GM06990 (cell line): ENCODE measurements around the gene RBM18.

ENCODE experiments used
- DNase-seq: peaks from one replicate; pipeline ENCODE4 v3.0.0-alpha.2; 2011; ENCODE audit not compliant: insufficient read length; ENCODE audit errors: extremely low read depth
- H3K27me3 ChIP-seq: replicated peaks from 2 replicates; pipeline ENCODE4 v1.6.0; 2011; ENCODE audit warnings: low read length; ENCODE audit not compliant: control insufficient read depth, insufficient read depth
- H3K36me3 ChIP-seq: 2 replicates; pipeline ENCODE4 v1.5.1; 2011; ENCODE audit warnings: low read length; ENCODE audit not compliant: control insufficient read depth, insufficient read depth
- H3K4me3 ChIP-seq: replicated peaks from 2 replicates; pipeline ENCODE4 v1.5.1; 2011; ENCODE audit warnings: low read depth, mild to moderate bottlenecking, control low read depth, low read length
- TF ChIP-seq, protein P1 (sequence below): IDR thresholded peaks from 2 replicates; pipeline ENCODE4 v1.5.1; 2011; ENCODE audit warnings: low read length, control low read depth, mild to moderate bottlenecking, inconsistent platforms; ENCODE audit not compliant: insufficient read depth, poor library complexity, severe bottlenecking

RBM18 gene

GRCh38 chr9:122302237-122303093, 37.8 kb upstream of the RBM18 start:
- Histone ChIP-seq H3K4me3 (no peak overlapping the region), H3K36me3 (peaks cover 22% of the 10 kb centered on the region), H3K27me3 (no peaks in the 10 kb centered on the region)
- DNase-seq: no peak
- TF ChIP-seq, protein P1, sequence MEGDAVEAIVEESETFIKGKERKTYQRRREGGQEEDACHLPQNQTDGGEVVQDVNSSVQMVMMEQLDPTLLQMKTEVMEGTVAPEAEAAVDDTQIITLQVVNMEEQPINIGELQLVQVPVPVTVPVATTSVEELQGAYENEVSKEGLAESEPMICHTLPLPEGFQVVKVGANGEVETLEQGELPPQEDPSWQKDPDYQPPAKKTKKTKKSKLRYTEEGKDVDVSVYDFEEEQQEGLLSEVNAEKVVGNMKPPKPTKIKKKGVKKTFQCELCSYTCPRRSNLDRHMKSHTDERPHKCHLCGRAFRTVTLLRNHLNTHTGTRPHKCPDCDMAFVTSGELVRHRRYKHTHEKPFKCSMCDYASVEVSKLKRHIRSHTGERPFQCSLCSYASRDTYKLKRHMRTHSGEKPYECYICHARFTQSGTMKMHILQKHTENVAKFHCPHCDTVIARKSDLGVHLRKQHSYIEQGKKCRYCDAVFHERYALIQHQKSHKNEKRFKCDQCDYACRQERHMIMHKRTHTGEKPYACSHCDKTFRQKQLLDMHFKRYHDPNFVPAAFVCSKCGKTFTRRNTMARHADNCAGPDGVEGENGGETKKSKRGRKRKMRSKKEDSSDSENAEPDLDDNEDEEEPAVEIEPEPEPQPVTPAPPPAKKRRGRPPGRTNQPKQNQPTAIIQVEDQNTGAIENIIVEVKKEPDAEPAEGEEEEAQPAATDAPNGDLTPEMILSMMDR: no peak

GRCh38 chr9:122297512-122297911, 32.9 kb upstream of the RBM18 start:
- TF ChIP-seq, protein P1: no peak
- Histone ChIP-seq H3K36me3 (peaks cover 12% of the 10 kb centered on the region), H3K27me3 (no peaks in the 10 kb centered on the region), H3K4me3 (no peak overlapping the region)
- no peak for DNase-seq

DNA sequence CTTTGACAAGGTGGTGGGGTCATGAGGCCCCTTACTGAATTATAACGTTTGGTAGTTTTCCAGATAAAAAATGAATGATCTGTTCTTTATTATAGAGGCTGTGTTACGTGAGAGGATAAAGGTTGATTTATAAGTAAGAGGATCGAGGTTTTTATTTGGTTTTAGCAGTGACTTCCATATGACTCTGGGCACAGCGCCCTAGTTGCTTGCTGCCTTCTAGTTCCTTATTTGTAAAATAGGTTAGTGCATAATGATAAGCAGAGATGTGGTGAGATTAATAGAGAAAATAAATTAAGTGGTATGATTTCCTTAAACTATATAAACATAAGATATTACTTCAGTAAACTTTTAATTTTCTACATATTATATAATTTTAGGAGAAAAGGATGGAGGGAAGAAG, 29.9 kb upstream of the RBM18 start:
- Histone ChIP-seq H3K36me3 (peaks cover 13% of the 10 kb centered on the region), H3K4me3 (no peak overlapping the region), H3K27me3 (no peaks in the 10 kb centered on the region)
- DNase-seq: no peak
- TF ChIP-seq, protein P1: no peak

GRCh38 chr9:122291458-122291857, 26.8 kb upstream of the RBM18 start:
- DNase-seq: no peak
- TF ChIP-seq, protein P1: no peak
- Histone ChIP-seq H3K36me3 (peaks cover 12% of the 10 kb centered on the region), H3K4me3 (no peak overlapping the region), H3K27me3 (no peaks in the 10 kb centered on the region)

DNA sequence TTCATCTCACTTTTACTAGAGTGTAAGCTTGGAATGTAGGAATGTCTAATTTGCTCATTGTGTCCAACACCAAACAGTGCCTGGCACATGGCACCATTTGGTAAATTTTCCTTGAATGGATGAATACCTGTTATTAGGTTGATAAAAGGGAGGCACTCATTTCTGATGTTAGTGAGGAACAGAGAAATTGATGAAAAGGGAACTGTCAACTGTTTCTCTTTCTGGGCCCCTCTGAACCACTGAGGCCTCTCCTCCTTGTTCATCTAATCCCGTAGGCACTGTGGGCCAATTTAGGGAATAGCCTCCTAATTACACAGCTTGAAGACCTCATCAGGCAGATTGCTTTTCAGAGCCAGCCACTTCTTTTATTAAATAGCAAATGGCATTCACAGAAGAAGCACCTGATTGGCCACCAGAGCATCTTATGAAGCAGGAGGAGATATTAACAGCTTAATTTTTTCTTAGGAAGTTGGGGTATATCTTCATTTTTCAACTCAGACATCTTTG, 22.6 kb upstream of the RBM18 start:
- Histone ChIP-seq H3K4me3 (no peak overlapping the region), H3K27me3 (no peaks in the 10 kb centered on the region), H3K36me3 (peaks cover 15% of the 10 kb centered on the region)
- TF ChIP-seq, protein P1: no peak
- DNase-seq: no peak

GRCh38 chr9:122286764-122287163, 22.1 kb upstream of the RBM18 start:
- H3K4me3 ChIP-seq: no peak overlapping the region
- peaks cover 13% of the 10 kb centered on the region for H3K36me3 ChIP-seq
- TF ChIP-seq, protein P1: no peak
- no peaks in the 10 kb centered on the region for H3K27me3 ChIP-seq
- DNase-seq: no peak
